T-cell (primary cell): ENCODE measurements around the gene REXO4. TPM values are rescaled to one million over a fixed set of nuclear protein-coding genes. Genes with fewer than 3 reads are reported as not detected.

Experiments used
- ATAC-seq, 4 experiments: fragments of 200-7000 bp in 3 of 4; fragments of 150-1000 bp in 1 of 4; cut with Tn5 transposase; replicated peaks in 1 of 4; 1 replicate in 3 of 4; 2 replicates in 1 of 4; pipeline ENCODE4 v1.10.0; 2021; ENCODE audit warnings: moderate library complexity in 3 of 4, mild to moderate bottlenecking in 2 of 4, moderate number of reproducible peaks in 1 of 4
- CTCF ChIA-PET, 2 donors: fragments of 300-600 bp; sonication (Branson Sonifier 250); formaldehyde crosslinking; loops; one replicate each; lab custom pipeline; 2022; ENCODE audit warnings: antibody characterized with exemption in 2 of 2; lab: Charles Lee
- POLR2A ChIA-PET, 2 donors: fragments of 300-600 bp; sonication (Branson Sonifier 250); formaldehyde crosslinking; loops; one replicate each; lab custom pipeline; 2022; ENCODE audit warnings: antibody characterized with exemption in 2 of 2; lab: Charles Lee
- DNase-seq, 35 experiments: peaks; one replicate each; pipeline versions ENCODE4 v3.0.0 to v3.0.0-alpha.2; 2013 to 2023
- H3K27ac ChIP-seq: one replicate; pipeline ENCODE4 v1.5.1; 2013; ENCODE audit warnings: low read length
- H3K27me3 ChIP-seq, 2 experiments: replicated peaks in 1 of 2; 1 replicate in 1 of 2; 2 replicates in 1 of 2; pipeline versions ENCODE4 v1.6.1 to v1.7.0; 2013; ENCODE audit warnings: low read length in 1 of 2, mixed read lengths in 1 of 2; ENCODE audit not compliant: control insufficient read depth in 2 of 2, insufficient read depth in 2 of 2; ENCODE audit errors: extremely low read depth in 1 of 2
- H3K36me3 ChIP-seq, 2 donors: 1 replicate in 1 of 2; 2 replicates in 1 of 2; pipeline versions ENCODE4 v1.6.1 to v1.7.0; 2013; ENCODE audit warnings: low read length in 1 of 2; ENCODE audit not compliant: control insufficient read depth in 2 of 2, insufficient read depth in 1 of 2; ENCODE audit errors: extremely low read depth in 1 of 2
- H3K4me1 ChIP-seq, 2 experiments: 1 replicate in 1 of 2; 2 replicates in 1 of 2; pipeline versions ENCODE4 v1.6.1 to v1.7.0; 2013; ENCODE audit warnings: low read length in 2 of 2, mixed read lengths in 1 of 2; ENCODE audit not compliant: insufficient read depth in 2 of 2, control insufficient read depth in 1 of 2; ENCODE audit errors: extremely low read depth in 1 of 2
- H3K4me3 ChIP-seq, 2 donors: 1 replicate in 1 of 2; 2 replicates in 1 of 2; pipeline versions ENCODE4 v1.5.1 to v1.7.0; 2013; ENCODE audit warnings: mild to moderate bottlenecking in 2 of 2, low read length in 1 of 2, moderate library complexity in 1 of 2; ENCODE audit not compliant: control insufficient read depth in 1 of 2; ENCODE audit errors: extremely low read depth in 1 of 2
- H3K9me3 ChIP-seq: 2 replicates; pipeline ENCODE4 v1.7.0; 2013
- H3K27ac Mint-ChIP-seq, 2 donors: one replicate each; pipeline ENCODE4 v1.8.0; 2020 to 2021; ENCODE audit warnings: mild to moderate bottlenecking in 2 of 2, mixed read lengths in 2 of 2
- H3K27me3 Mint-ChIP-seq, 2 donors: one replicate each; pipeline ENCODE4 v1.8.0; 2021 to 2022; ENCODE audit warnings: mixed read lengths in 2 of 2
- H3K36me3 Mint-ChIP-seq: one replicate; pipeline ENCODE4 v1.8.0; 2021; ENCODE audit warnings: mixed read lengths
- H3K4me1 Mint-ChIP-seq, 3 donors: one replicate each; pipeline ENCODE4 v1.8.0; 2020 to 2022; ENCODE audit warnings: mixed read lengths in 3 of 3, mild to moderate bottlenecking in 1 of 3
- H3K4me3 Mint-ChIP-seq, 3 donors: one replicate each; pipeline ENCODE4 v1.8.0; 2020 to 2022; ENCODE audit warnings: mild to moderate bottlenecking in 3 of 3, mixed read lengths in 3 of 3, moderate library complexity in 3 of 3
- H3K9me3 Mint-ChIP-seq, 3 donors: one replicate each; pipeline ENCODE4 v1.8.0; 2020 to 2022; ENCODE audit warnings: mixed read lengths in 3 of 3
- whole genome bisulfite sequencing: methylation state at CpG from one replicate; pipeline ENCODE4 v1.1.5; 2013; ENCODE audit warnings: missing lambda C conversion rate; ENCODE audit not compliant: insufficient coverage; 5-methylcytosine and 5-hydroxymethylcytosine counted together
- total RNA-seq, 35 experiments: library from RNA in 6 of 35; stranded (reverse) in 6 of 35; fragments of 120-200 nt in 1 of 35; gene quantifications; one replicate each; pipeline versions ENCODE4 v1.2.1 to v1.2.4 and lab custom pipeline; 2013 to 2026

REXO4 gene
- total RNA-seq, 5 donors from 2014 or later (not counting 1 experiment from before 2014, with no cell fraction given) = 23.6 to 44.5 (median 34.9) TPM

DNA sequence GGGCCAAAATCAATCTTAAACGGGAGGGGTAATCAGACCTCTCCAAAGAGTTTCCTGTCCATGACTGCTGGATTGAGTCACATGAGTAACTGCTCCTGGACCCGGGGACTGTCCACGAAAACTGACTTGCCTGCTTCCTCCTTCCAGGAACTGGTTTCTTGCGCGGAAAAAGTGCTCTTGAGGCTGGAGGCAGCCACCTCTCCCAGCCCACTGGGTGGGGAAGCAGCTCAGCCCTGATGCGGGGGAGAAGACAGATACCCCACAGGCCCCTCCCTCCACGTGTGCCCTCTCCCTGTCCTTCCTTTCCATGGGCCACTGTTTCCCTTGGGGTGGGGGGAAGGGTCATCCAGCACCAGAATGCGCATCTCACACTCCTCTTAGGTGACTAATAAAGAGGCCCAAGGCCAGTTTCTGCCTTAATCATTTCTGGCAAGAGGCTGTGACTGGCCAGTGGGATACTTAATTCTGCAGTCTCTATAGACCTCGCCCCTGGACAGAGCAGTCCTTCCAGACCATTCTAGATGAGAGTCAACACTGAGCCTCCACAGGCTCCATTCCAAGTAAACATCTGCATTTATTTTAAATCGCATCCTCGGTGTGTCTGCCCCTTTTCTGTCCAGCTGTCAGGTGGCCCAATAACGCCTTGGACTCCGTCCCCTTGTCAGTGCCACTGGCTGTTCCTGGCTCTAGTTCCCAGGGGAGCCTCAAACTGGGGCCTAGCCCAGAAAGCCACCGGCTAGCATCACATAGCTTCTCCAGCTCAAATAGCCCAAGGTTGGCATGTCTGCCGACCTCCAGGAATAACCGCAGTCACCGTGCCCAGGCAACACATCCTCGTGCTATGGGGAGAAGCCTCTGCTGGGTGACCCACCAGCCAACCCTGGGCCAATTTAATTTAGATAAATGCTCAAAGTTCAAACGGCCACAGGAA, 12.0 kb downstream of the REXO4 start:
- no peaks in the 10 kb centered on the region for H3K9me3 ChIP-seq
- ChIA-PET POLR2A (no interaction called here), CTCF (interaction anchor here in 1 of 2 donors (1.3 kb wide), 1 partner anchor 219 kb away, joined by 3 read pairs; no protein-coding TSS in a partner anchor)
- H3K27ac Mint-ChIP-seq = no peak overlapping the region
- H3K36me3 ChIP-seq = peaks cover 16 to 60% of the 10 kb centered on the region in 2 donors
- H3K4me1 Mint-ChIP-seq = peaks cover 4 to 12% (median 10%) of the 10 kb centered on the region in 3 donors
- H3K4me3 Mint-ChIP-seq = no peak overlapping the region
- peaks cover 24% of the 10 kb centered on the region for H3K36me3 Mint-ChIP-seq
- no peaks in the 10 kb centered on the region for H3K27me3 ChIP-seq
- no peak overlapping the region for H3K27ac ChIP-seq
- peaks cover 0 to 20% of the 10 kb centered on the region in 2 experiments for H3K4me1 ChIP-seq
- H3K27me3 Mint-ChIP-seq = no peaks in the 10 kb centered on the region
- no peak for ATAC-seq
- H3K9me3 Mint-ChIP-seq = no peaks in the 10 kb centered on the region
- 90% methylated on average over 12 of the region's 19 CpGs for WGBS
- no peak for DNase-seq
- H3K4me3 ChIP-seq = no peak overlapping the region

DNA sequence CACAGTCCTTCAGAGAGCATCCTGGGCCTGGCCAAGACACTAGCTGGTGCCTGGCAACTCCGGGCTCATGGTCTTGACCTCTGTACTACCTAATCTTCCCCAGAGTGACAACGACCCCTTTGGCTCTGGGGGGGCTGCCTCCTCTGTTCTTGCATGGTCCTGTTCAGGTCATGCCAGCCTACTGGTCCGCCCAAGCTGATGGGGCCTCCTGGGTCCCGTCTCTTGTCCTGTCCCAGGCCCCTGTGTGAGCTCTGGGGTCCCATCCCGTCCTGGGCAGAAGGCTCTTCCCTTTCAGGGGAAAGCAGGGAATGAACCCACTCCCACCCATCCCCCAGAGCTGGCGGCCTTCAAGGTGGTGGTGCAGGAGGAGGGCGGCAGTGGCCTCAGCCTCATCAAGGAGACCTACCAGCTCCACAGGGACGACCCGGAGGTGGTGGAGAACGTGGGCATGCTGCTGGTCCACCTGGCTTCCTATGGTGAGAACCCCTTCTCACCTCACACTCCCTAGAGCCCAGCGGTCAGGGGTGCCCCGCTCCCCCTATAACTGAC, 13.3 kb downstream of the REXO4 start:
- H3K4me1 Mint-ChIP-seq = peaks cover 0 to 12% (median 10%) of the 10 kb centered on the region in 3 donors
- ChIA-PET CTCF (interaction anchor here (1.2 to 1.5 kb wide), 2 partner anchors 11 to 12 kb away, joined by 3 read pairs; no protein-coding TSS in a partner anchor), POLR2A (no interaction called here)
- WGBS = 92% methylated on average over 8 of the region's 12 CpGs
- Histone ChIP-seq H3K27me3 (no peaks in the 10 kb centered on the region), H3K4me1 (peaks cover 0 to 23% of the 10 kb centered on the region in 2 experiments), H3K4me3 (no peak overlapping the region), H3K27ac (no peak overlapping the region), H3K36me3 (peaks cover 12 to 48% of the 10 kb centered on the region in 2 donors), H3K9me3 (no peaks in the 10 kb centered on the region)
- H3K4me3 Mint-ChIP-seq = no peak overlapping the region
- DNase-seq (no peak), ATAC-seq (no peak)
- no peak overlapping the region for H3K27ac Mint-ChIP-seq
- H3K9me3 Mint-ChIP-seq = no peaks in the 10 kb centered on the region
- no peaks in the 10 kb centered on the region for H3K27me3 Mint-ChIP-seq
- peaks cover 11% of the 10 kb centered on the region for H3K36me3 Mint-ChIP-seq

DNA sequence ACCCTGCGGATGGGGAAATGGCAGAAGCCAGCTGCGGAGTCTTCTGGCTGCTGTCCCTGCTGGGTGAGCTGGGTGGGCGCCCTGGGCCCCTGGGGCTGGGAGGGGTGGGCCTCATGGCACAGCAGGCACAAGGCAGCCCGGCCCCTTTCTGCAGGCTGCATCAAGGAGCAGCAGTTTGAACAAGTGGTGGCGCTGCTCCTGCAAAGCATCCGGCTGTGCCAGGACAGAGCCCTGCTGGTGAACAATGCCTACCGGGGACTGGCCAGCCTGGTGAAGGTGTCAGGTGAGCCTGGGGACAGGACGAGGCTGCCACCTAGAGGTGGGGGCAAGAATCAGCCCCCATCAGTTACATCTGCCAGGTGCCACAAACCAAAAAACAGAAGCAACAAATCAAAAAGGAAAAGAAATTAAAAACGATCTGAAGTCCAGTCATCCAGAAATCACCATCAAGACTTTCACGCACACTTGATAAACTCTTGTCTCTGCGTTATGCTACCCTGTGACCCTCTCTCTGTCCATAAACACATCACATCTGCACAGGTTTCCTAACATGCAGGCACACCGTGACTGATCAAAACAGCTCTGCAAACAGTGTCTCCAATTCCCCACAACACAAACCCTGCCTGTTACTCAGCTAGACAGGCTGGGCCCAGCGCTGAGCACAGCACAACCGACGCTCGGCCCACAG, 13.9 kb downstream of the REXO4 start:
- ChIA-PET POLR2A (no interaction called here), CTCF (interaction anchor here (0.6 to 1.5 kb wide), 3 partner anchors 12 to 57 kb away, joined by 3 read pairs; no protein-coding TSS in a partner anchor)
- Mint-ChIP-seq H3K4me3 (no peak overlapping the region), H3K36me3 (peaks cover 6% of the 10 kb centered on the region), H3K27ac (no peak overlapping the region), H3K27me3 (no peaks in the 10 kb centered on the region), H3K9me3 (no peaks in the 10 kb centered on the region), H3K4me1 (peaks cover 0 to 12% (median 10%) of the 10 kb centered on the region in 3 donors)
- DNase-seq (peak; percentile 19 to 76 (median 54)), ATAC-seq (peak; percentile 55 to 68 (median 61))
- Histone ChIP-seq H3K36me3 (peaks cover 11 to 43% of the 10 kb centered on the region in 2 donors), H3K4me3 (no peak overlapping the region), H3K27ac (no peak overlapping the region), H3K9me3 (no peaks in the 10 kb centered on the region), H3K4me1 (peaks cover 0 to 23% of the 10 kb centered on the region in 2 experiments), H3K27me3 (no peaks in the 10 kb centered on the region)
- 80% methylated on average over 12 of the region's 16 CpGs for WGBS

DNA sequence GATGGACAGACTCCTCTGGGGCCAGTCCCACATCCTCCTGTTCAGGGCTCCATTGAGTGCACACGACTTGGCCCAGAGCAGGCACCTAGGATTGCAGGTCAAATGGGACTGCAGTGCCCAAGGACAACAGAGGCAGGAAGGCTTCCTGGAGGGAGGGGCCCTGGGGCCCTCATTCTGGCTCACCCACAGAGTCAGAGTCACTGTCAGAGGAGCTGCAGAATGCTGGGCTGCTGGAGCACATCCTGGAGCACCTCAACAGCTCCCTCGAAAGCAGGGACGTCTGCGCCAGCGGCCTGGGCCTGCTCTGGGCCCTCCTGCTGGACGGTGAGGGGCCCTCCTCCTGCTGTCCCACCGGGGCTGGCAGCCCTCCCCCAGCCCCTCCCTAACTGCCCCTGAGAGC, 15.1 kb downstream of the REXO4 start:
- Mint-ChIP-seq H3K4me1 (peaks cover 0 to 12% (median 10%) of the 10 kb centered on the region in 3 donors), H3K9me3 (no peaks in the 10 kb centered on the region), H3K36me3 (peaks cover 6% of the 10 kb centered on the region), H3K4me3 (no peak overlapping the region), H3K27ac (no peak overlapping the region), H3K27me3 (no peaks in the 10 kb centered on the region)
- DNase-seq (no peak), ATAC-seq (no peak)
- Histone ChIP-seq H3K9me3 (no peaks in the 10 kb centered on the region), H3K4me1 (peaks cover 0 to 23% of the 10 kb centered on the region in 2 experiments), H3K36me3 (peaks cover 11 to 33% of the 10 kb centered on the region in 2 donors), H3K4me3 (no peak overlapping the region), H3K27me3 (no peaks in the 10 kb centered on the region), H3K27ac (no peak overlapping the region)
- WGBS = 78% methylated on average over 5 of the region's 7 CpGs
- CTCF ChIA-PET = no interaction called here
- POLR2A ChIA-PET = no interaction called here

DNA sequence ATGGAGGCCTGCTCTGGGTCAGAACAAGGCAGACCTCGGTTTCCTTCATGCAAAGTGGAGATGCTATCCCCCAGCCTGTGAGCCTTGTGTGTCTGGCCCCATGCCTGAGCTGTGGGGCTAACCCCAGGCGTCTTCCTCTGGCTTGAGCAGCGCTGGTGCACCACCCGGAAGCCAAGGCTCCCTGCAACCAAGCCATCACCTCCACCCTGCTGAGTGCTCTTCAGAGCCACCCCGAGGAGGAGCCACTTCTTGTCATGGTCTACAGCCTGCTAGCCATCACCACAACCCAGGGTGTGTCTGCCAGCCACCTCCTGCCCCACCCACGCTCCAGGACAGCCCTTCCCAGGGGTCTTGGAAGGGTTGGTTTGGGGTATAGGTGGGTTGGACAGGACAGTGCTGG, 16.2 kb downstream of the REXO4 start:
- ChIA-PET CTCF (no interaction called here), POLR2A (no interaction called here)
- no peak overlapping the region for H3K4me3 ChIP-seq
- H3K27me3 ChIP-seq = no peaks in the 10 kb centered on the region
- ATAC-seq (no peak), DNase-seq (no peak)
- peaks cover 10 to 23% of the 10 kb centered on the region in 2 donors for H3K36me3 ChIP-seq
- Mint-ChIP-seq H3K4me3 (no peak overlapping the region), H3K27me3 (no peaks in the 10 kb centered on the region), H3K36me3 (peaks cover under 1% of the 10 kb centered on the region), H3K9me3 (no peaks in the 10 kb centered on the region), H3K27ac (no peak overlapping the region), H3K4me1 (peaks cover 0 to 4% (median 4%) of the 10 kb centered on the region in 3 donors)
- 93% methylated on average over 4 of the region's 6 CpGs for WGBS
- H3K9me3 ChIP-seq = no peaks in the 10 kb centered on the region
- no peak overlapping the region for H3K27ac ChIP-seq
- H3K4me1 ChIP-seq = peaks cover 0 to 17% of the 10 kb centered on the region in 2 experiments

DNA sequence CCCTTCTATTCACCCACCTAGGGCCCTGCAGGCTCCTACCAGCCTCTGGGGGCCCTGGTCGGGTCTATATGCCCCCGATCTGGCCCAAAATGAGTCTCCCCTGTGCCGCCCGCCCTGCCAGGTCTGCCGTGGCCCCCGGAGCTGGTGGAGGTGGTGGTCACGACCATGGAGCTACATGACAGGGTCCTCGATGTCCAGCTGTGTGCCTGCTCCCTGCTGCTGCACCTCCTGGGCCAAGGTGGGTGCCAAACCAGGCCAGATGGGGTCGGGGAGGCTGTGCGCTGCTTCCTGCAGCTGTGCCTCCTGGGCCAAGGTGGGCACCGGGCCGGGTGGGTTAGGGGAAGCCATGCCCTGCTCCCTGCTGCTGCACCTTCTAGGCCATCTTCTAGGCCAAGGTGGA, 17.5 kb downstream of the REXO4 start:
- no peaks in the 10 kb centered on the region for H3K9me3 Mint-ChIP-seq
- peaks cover 0 to 4% (median 4%) of the 10 kb centered on the region in 3 donors for H3K4me1 Mint-ChIP-seq
- ATAC-seq (no peak), DNase-seq (no peak)
- Histone ChIP-seq H3K9me3 (no peaks in the 10 kb centered on the region), H3K27ac (no peak overlapping the region), H3K4me3 (no peak overlapping the region), H3K27me3 (no peaks in the 10 kb centered on the region), H3K36me3 (peaks cover 3 to 11% of the 10 kb centered on the region in 2 donors), H3K4me1 (peaks cover 0 to 15% of the 10 kb centered on the region in 2 experiments)
- H3K4me3 Mint-ChIP-seq = no peak overlapping the region
- WGBS = 90% methylated on average over 12 of the region's 12 CpGs
- H3K27me3 Mint-ChIP-seq = no peaks in the 10 kb centered on the region
- H3K36me3 Mint-ChIP-seq = no peaks in the 10 kb centered on the region
- ChIA-PET POLR2A (interaction anchor here in 1 of 2 donors (0.6 kb wide), 1 partner anchor 983 kb away, joined by 4 read pairs; no protein-coding TSS in a partner anchor), CTCF (interaction anchor here in 1 of 2 donors (0.7 kb wide), 1 partner anchor 91 kb away, joined by 4 read pairs; no protein-coding TSS in a partner anchor)
- H3K27ac Mint-ChIP-seq = no peak overlapping the region
